Brain microvascular endothelial cell (primary cell): Measurements from ENCODE around the gene AIF1.

Experiments used
- DNase-seq: peaks from one replicate; pipeline ENCODE4 v3.0.0-alpha.2; 2020
- H3K27ac ChIP-seq: fragments of 250-450 bp; sonication (Bioruptor Pico); 2 replicates; pipeline ENCODE4 v1.5.1; 2020; ENCODE audit warnings: mild to moderate bottlenecking, moderate library complexity
- H3K27me3 ChIP-seq: fragments of 250-450 bp; sonication (Bioruptor Pico); replicated peaks from 2 replicates; pipeline ENCODE4 v1.5.1; 2020; ENCODE audit warnings: mild to moderate bottlenecking
- H3K36me3 ChIP-seq: fragments of 250-450 bp; sonication (Bioruptor Pico); replicated peaks from 2 replicates; pipeline ENCODE4 v1.5.1; 2020; ENCODE audit warnings: mild to moderate bottlenecking
- H3K4me3 ChIP-seq: 2 replicates; pipeline ENCODE4 v1.5.1; 2011; ENCODE audit warnings: low read depth, mild to moderate bottlenecking, control low read depth, low read length, moderate library complexity
- CTCF ChIP-seq: IDR thresholded peaks from 2 replicates; pipeline ENCODE4 v1.5.1; 2011; ENCODE audit warnings: low read depth, mild to moderate bottlenecking, moderate library complexity, low read length, control low read depth, inconsistent platforms; ENCODE audit errors: missing control alignments
- in situ Hi-C: cut with HindIII; loops from 2 replicates; pipeline ENCODE4 v1.10.0; 2017; ENCODE audit warnings: low sequenced_read_pairs, low pct_ligation_motif_present

AIF1 gene

GRCh38 chr6:31631209-31631608 lies 16.2 kb downstream of the AIF1 start:
- in situ Hi-C loops, result no loop called here
- H3K27ac ChIP-seq, result no peak overlapping the region

GRCh38 chr6:31631681-31632278 lies 16.7 kb downstream of the AIF1 start:
- no peak for TF ChIP-seq CTCF
- in situ Hi-C loops, result no loop called here
- Histone ChIP-seq H3K27ac (no peak overlapping the region), H3K27me3 (no peaks in the 10 kb centered on the region), H3K4me3 (no peak overlapping the region), H3K36me3 (peaks cover 97% of the 10 kb centered on the region)
- no peak for DNase-seq

More at GRCh38 chr6:31631209-31631608, 16.2 kb downstream of the AIF1 start:
- Histone ChIP-seq H3K4me3 (no peak overlapping the region), H3K36me3 (peaks cover 99% of the 10 kb centered on the region), H3K27me3 (no peaks in the 10 kb centered on the region)
- no peak for TF ChIP-seq CTCF
- no peak for DNase-seq

- Histone ChIP-seq H3K27ac (no peak overlapping the region), H3K27me3 (no peaks in the 10 kb centered on the region), H3K36me3 (peaks cover 97% of the 10 kb centered on the region), H3K4me3 (no peak overlapping the region)
- TF ChIP-seq CTCF, result no peak
- in situ Hi-C loops, result no loop called here
- no peak for DNase-seq
Measured at GRCh38 chr6:31632279-31632946, 17.4 kb downstream of the AIF1 start.

GRCh38 chr6:31633447-31633846 lies 18.4 kb downstream of the AIF1 start:
- H3K27me3 ChIP-seq, result no peaks in the 10 kb centered on the region
- peaks cover 95% of the 10 kb centered on the region for H3K36me3 ChIP-seq
- DNase-seq, result no peak
- in situ Hi-C loops, result no loop called here
- H3K4me3 ChIP-seq, result no peak overlapping the region
- no peak for TF ChIP-seq CTCF
- no peak overlapping the region for H3K27ac ChIP-seq

- DNase-seq, result no peak
- no peak for TF ChIP-seq CTCF
- peaks cover 93% of the 10 kb centered on the region for H3K36me3 ChIP-seq
- H3K4me3 ChIP-seq, result no peak overlapping the region
- H3K27ac ChIP-seq, result no peak overlapping the region
- in situ Hi-C loops, result no loop called here
- no peaks in the 10 kb centered on the region for H3K27me3 ChIP-seq
Measured at GRCh38 chr6:31634131-31634530, 19.1 kb downstream of the AIF1 start.
